HG03558 (cell line): ENCODE results near the gene ACTR2.
A peak's percentile ranks its signal among the peaks of the same experiment; 100 is the strongest.
"Not testable (repeated sequence)": the region's sequence is repeated elsewhere in the genome, so short reads cannot be mapped to it uniquely, and the experiment has no call there.

ENCODE experiments used
- ATAC-seq: cut with Tn5 transposase; IDR thresholded peaks from one replicate; pipeline ENCODE4 v1.9.1; 2021; ENCODE audit warnings: moderate number of reproducible peaks; ENCODE audit not compliant: unreplicated experiment; ENCODE audit errors: extremely low read depth

The ACTR2 gene

GRCh38 chr2:65227020-65227455 is 593 bp upstream of the ACTR2 start:
- peak; percentile 5 for ATAC-seq

GRCh38 chr2:65228263-65228750 is 676 bp downstream of the ACTR2 start:
- peak; percentile 18 for ATAC-seq

GRCh38 chr2:65231121-65231520 is 3.5 kb downstream of the ACTR2 start:
- no peak for ATAC-seq

- no peak for ATAC-seq
These were observed 4.4 kb downstream of the ACTR2 start for GRCh38 chr2:65231892-65232477.

GRCh38 chr2:65232636-65233035 is 5.0 kb downstream of the ACTR2 start:
- no peak for ATAC-seq

- ATAC-seq = no peak
These were observed 13.0 kb downstream of the ACTR2 start for GRCh38 chr2:65240657-65241056.

GRCh38 chr2:65244452-65244851 is 16.8 kb downstream of the ACTR2 start:
- ATAC-seq = not testable (repeated sequence)

- no peak for ATAC-seq
These were observed 25.0 kb downstream of the ACTR2 start for GRCh38 chr2:65252640-65253039.

GRCh38 chr2:65255356-65255755 is 27.7 kb downstream of the ACTR2 start:
- ATAC-seq = no peak

GRCh38 chr2:65256054-65256453 is 28.4 kb downstream of the ACTR2 start:
- no peak for ATAC-seq

GRCh38 chr2:65257866-65258265 is 30.2 kb downstream of the ACTR2 start:
- not testable (repeated sequence) for ATAC-seq

GRCh38 chr2:65261676-65262075 is 34.0 kb downstream of the ACTR2 start:
- no peak for ATAC-seq

GRCh38 chr2:65263262-65263661 is 35.6 kb downstream of the ACTR2 start:
- ATAC-seq = no peak

- no peak for ATAC-seq
These were observed 36.4 kb downstream of the ACTR2 start for GRCh38 chr2:65263986-65264385.

- ATAC-seq = no peak
These were observed 37.4 kb downstream of the ACTR2 start for GRCh38 chr2:65264821-65265670.

- ATAC-seq = no peak
These were observed 38.0 kb downstream of the ACTR2 start for GRCh38 chr2:65265671-65266045.

GRCh38 chr2:65267008-65267407 is 39.4 kb downstream of the ACTR2 start:
- no peak for ATAC-seq

- ATAC-seq = no peak
These were observed 41.3 kb downstream of the ACTR2 start for GRCh38 chr2:65268957-65269356.

GRCh38 chr2:65273344-65273743 is 45.7 kb downstream of the ACTR2 start:
- no peak for ATAC-seq

- no peak for ATAC-seq
These were observed 47.7 kb downstream of the ACTR2 start for GRCh38 chr2:65275141-65275915.

GRCh38 chr2:65276609-65277008 is 49.0 kb downstream of the ACTR2 start:
- ATAC-seq = no peak
